ENCODE measurements around the gene ZDHHC4.
A peak's percentile ranks its signal among the peaks of the same experiment; 100 is the strongest.

GRCh38 chr7:6553448-6554044, 23.7 kb upstream of the ZDHHC4 start:
- TF ChIP-seq, protein P1, sequence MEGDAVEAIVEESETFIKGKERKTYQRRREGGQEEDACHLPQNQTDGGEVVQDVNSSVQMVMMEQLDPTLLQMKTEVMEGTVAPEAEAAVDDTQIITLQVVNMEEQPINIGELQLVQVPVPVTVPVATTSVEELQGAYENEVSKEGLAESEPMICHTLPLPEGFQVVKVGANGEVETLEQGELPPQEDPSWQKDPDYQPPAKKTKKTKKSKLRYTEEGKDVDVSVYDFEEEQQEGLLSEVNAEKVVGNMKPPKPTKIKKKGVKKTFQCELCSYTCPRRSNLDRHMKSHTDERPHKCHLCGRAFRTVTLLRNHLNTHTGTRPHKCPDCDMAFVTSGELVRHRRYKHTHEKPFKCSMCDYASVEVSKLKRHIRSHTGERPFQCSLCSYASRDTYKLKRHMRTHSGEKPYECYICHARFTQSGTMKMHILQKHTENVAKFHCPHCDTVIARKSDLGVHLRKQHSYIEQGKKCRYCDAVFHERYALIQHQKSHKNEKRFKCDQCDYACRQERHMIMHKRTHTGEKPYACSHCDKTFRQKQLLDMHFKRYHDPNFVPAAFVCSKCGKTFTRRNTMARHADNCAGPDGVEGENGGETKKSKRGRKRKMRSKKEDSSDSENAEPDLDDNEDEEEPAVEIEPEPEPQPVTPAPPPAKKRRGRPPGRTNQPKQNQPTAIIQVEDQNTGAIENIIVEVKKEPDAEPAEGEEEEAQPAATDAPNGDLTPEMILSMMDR (IDR thresholded peaks at IDR 0.05; ENCODE audit: extremely low read depth in 1 of 2, insufficient read depth in 1 of 2, low read depth in 1 of 2, low read length in 2 of 2), result peak in 1 of 2 donors; percentile 13
- TF ChIP-seq POLR2A (IDR thresholded peaks at IDR 0.05; ENCODE audit: low read depth, low read length) (no peak), MAX (IDR thresholded peaks at IDR 0.05; ENCODE audit: insufficient read depth, insufficient read length) (no peak), EZH2 (IDR thresholded peaks at IDR 0.05; ENCODE audit: borderline replicate concordance, low read depth, low read length, severe bottlenecking) (no peak), POLR2AphosphoS5 (IDR thresholded peaks at IDR 0.05; ENCODE audit: insufficient read depth, low read depth, low read length) (no peak)

All from endothelial cell of umbilical vein (primary cell).